Activated CD4-positive, alpha-beta T cell treated with anti-CD3 and anti-CD28 coated beads for 36 hours (primary cell): Measurements from ENCODE around the gene ARFIP2. TPM values are rescaled to one million over a fixed set of nuclear protein-coding genes. Genes with fewer than 3 reads are reported as not detected.

Source experiments
- total RNA-seq, 2 experiments: library from RNA; stranded (reverse); gene quantifications; one replicate each; pipeline ENCODE4 v1.2.3, GENCODE V29; 2021

Gene ARFIP2
- total RNA-seq, 2 experiments from 2014 or later: 36.7 to 40.3 TPM

Other genes starting within 250 kb of the ARFIP2 start
- gene FHIP1B, start 246.7 kb downstream of the ARFIP2 start, total RNA-seq: 10 to 100 TPM; 17.0 to 17.1 TPM
- gene CNGA4, start 242.2 kb downstream of the ARFIP2 start, total RNA-seq: under 1 TPM; 0.21 to 0.25 TPM
- gene CCKBR, start 221.5 kb downstream of the ARFIP2 start, total RNA-seq: not detected
- gene CAVIN3, start 160.8 kb downstream of the ARFIP2 start, total RNA-seq: 10 to 100 TPM; 24.8 to 25.5 TPM
- gene SMPD1, start 90.9 kb downstream of the ARFIP2 start, total RNA-seq: 10 to 100 TPM; 13.1 to 14.1 TPM
- 10 to 100 TPM; 43.2 to 49.8 TPM for gene APBB1, start 62.2 kb downstream of the ARFIP2 start, total RNA-seq
- gene HPX, start 40.3 kb downstream of the ARFIP2 start, total RNA-seq: under 1 TPM; 0.16 to 0.33 TPM
- gene TRIM3, start 7.4 kb downstream of the ARFIP2 start, total RNA-seq: 1 to 10 TPM; 3.8 to 4.2 TPM
- gene TIMM10B, start 170 bp upstream of the ARFIP2 start, total RNA-seq: 10 to 100 TPM; 27.1 to 39.2 TPM
- 10 to 100 TPM; 20.9 to 21.0 TPM for gene DNHD1, start 15.9 kb upstream of the ARFIP2 start, total RNA-seq
- 10 to 100 TPM; 34.4 to 35.0 TPM for gene RRP8, start 122.3 kb upstream of the ARFIP2 start, total RNA-seq
- gene ILK, start 122.4 kb upstream of the ARFIP2 start, total RNA-seq: 10 to 100 TPM; 85.6 to 89.0 TPM
- 100 to 1,000 TPM; 133 to 152 TPM for gene TAF10, start 130.9 kb upstream of the ARFIP2 start, total RNA-seq
- gene TPP1, start 138.1 kb upstream of the ARFIP2 start, total RNA-seq: 10 to 100 TPM; 38.1 to 47.9 TPM
- under 1 TPM; 0.78 to 0.91 TPM for gene DCHS1, start 174.5 kb upstream of the ARFIP2 start, total RNA-seq
- gene MRPL17, start 202.0 kb upstream of the ARFIP2 start, total RNA-seq: 100 to 1,000 TPM; 118 to 156 TPM